Measurements from ENCODE around the gene SRRM1. TPM values are rescaled to one million over a fixed set of nuclear protein-coding genes. Genes with fewer than 3 reads are reported as not detected.
"Not testable (repeated sequence)": the region's sequence is repeated elsewhere in the genome, so short reads cannot be mapped to it uniquely, and the experiment has no call there.

The SRRM1 gene
- total and polyA plus RNA-seq, 2 of the 8 experiments (the other 6 are each of a cell fraction or from before 2014, with no cell fraction given) = 77.1 to 255 TPM

DNA sequence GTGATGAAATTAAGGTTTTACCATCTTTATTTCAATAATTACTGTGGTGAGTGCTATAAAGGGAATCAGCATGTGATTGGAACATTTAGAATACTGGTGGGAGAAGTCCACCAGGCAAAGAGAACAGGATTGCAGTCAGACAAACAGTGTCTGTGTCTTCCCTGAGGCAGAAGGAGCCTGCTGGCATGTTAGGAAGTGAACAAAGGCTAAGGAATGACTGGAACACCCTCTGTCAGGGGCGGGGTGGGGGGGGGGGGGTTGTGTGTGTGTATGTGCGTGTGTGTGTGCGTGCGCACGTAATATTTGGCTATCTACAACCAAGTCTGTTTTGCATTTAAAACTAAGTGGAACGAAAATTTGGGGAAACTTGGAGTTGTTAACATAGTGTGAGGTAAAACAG, 30.2 kb downstream of the SRRM1 start (continued):
- no peak for TF ChIP-seq ASH2L (IDR thresholded peaks at IDR 0.05; ENCODE audit: low read length)
- TF ChIP-seq NRF1 (IDR thresholded peaks at IDR 0.05; ENCODE audit: low read depth, low read length) = no peak
- no peak for TF ChIP-seq MAFK (IDR thresholded peaks at IDR 0.05; ENCODE audit: low read depth, low read length)
- TF ChIP-seq TEAD4 (IDR thresholded peaks at IDR 0.05; ENCODE audit: low read depth, low read length) = no peak

DNA sequence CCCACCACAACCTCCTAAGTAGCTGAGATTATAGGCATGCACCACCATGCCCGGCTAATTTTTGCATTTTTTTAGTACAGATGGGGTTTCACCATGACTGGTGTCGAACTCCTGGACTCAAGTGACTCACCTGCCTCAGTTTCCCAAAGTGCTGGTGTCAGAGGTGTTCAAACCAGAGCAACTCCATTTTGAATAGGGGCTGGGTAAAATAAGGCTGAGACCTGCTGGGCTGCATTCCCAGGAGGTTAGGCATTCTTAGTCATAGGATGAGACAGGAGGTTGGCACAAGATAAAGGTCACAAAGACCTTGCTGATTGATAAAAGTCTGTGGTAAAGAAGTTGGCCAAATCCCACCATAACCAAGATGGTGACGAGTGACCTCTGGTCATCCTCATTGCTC, 35.3 kb downstream of the SRRM1 start:
- not testable (repeated sequence) for H3K27me3 ChIP-seq (replicated peaks in 1 of 4; ENCODE audit: control insufficient read depth in 3 of 4, extremely low read depth in 1 of 4, insufficient read depth in 3 of 4, low read length in 3 of 4); DNase-seq (ENCODE audit: low read depth in 1 of 2, low spot score in 2 of 2); H2BK12ac ChIP-seq (ENCODE audit: low read depth, low read length); H2BK5ac ChIP-seq (ENCODE audit: low read depth, low read length); H3K18ac ChIP-seq (ENCODE audit: extremely low read depth, low read length); H4K20me1 ChIP-seq (replicated peaks in 1 of 2; ENCODE audit: control insufficient read depth in 1 of 2, insufficient read depth in 2 of 2, low read length in 2 of 2); H3K56ac ChIP-seq (replicated peaks; ENCODE audit: insufficient read length, low read depth, low read length); H3K14ac ChIP-seq (ENCODE audit: insufficient read length); H4K5ac ChIP-seq (ENCODE audit: insufficient read length, low read depth, low read length); H2BK120ac ChIP-seq (replicated peaks; ENCODE audit: low read depth, low read length); H3K79me1 ChIP-seq (ENCODE audit: low read depth, low read length); H2AFZ ChIP-seq (ENCODE audit: low read length); H3K79me2 ChIP-seq (ENCODE audit: control insufficient read depth in 1 of 2, insufficient read depth in 2 of 2, low read length in 2 of 2); H3K4me3 ChIP-seq (ENCODE audit: extremely low read depth in 1 of 4, insufficient read depth in 2 of 4, low read depth in 3 of 4, low read length in 4 of 4); H2BK20ac ChIP-seq (ENCODE audit: low read length); H4K91ac ChIP-seq (replicated peaks; ENCODE audit: insufficient read length, low read length); FAIRE-seq; H3K9me3 ChIP-seq (ENCODE audit: insufficient read depth in 2 of 2, low read depth in 1 of 2, low read length in 1 of 2); H3K27ac ChIP-seq (ENCODE audit: low read depth, low read length); H3K9ac ChIP-seq (replicated peaks in 1 of 4; ENCODE audit: extremely low read depth in 1 of 4, low read depth in 3 of 4, low read length in 3 of 4); H3K4ac ChIP-seq (replicated peaks; ENCODE audit: insufficient read length, low read depth, low read length); H3K23me2 ChIP-seq (ENCODE audit: low read depth, low read length); H4K8ac ChIP-seq (ENCODE audit: extremely low read depth, insufficient read depth, low read length); H3K23ac ChIP-seq (ENCODE audit: insufficient read length); H2AK5ac ChIP-seq (ENCODE audit: low read depth, low read length); H2BK15ac ChIP-seq (ENCODE audit: low read length); H3K4me2 ChIP-seq (ENCODE audit: insufficient read depth in 1 of 2, low read depth in 2 of 2, low read length in 2 of 2); H3K4me1 ChIP-seq (replicated peaks in 1 of 4; ENCODE audit: control insufficient read depth in 3 of 4, insufficient read depth in 4 of 4, low read length in 3 of 4)
- POLR2A ChIA-PET (ENCODE audit: partially characterized antibody) = interaction anchor here (1.1 to 1.3 kb wide), 3 partner anchors 18 to 198 kb away, joined by 3 read pairs; no protein-coding TSS in a partner anchor
- CTCF ChIA-PET (ENCODE audit: partially characterized antibody) = interaction anchor here (1.1 to 2.1 kb wide), 2 partner anchors 10 to 157 kb away, joined by 3 to 8 read pairs; no protein-coding TSS in a partner anchor
- peaks cover 4 to 29% (median 12%) of the 10 kb centered on the region in 4 experiments; a peak in 7 of 8 replicates for H3K36me3 ChIP-seq (ENCODE audit: control insufficient read depth in 2 of 4, insufficient read depth in 4 of 4, low read length in 3 of 4)
- 92% methylated on average over 3 of the region's 3 CpGs; no CpG with 5 or more reads in 1 of the 2 experiments for WGBS, 2 experiments (ENCODE audit: extremely low coverage in 1 of 2, insufficient coverage in 1 of 2, insufficient read length in 1 of 2, insufficient replicate concordance in 2 of 2, low coverage in 1 of 2, low lambda C conversion rate in 2 of 2, missing lambda C conversion rate in 1 of 2)

All from H1 (cell line).